ENCODE data around the gene CGREF1.
"Not testable (repeated sequence)": the region's sequence is repeated elsewhere in the genome, so short reads cannot be mapped to it uniquely, and the experiment has no call there.

Gene CGREF1

GRCh38 chr2:27111392-27112078 is 7.4 kb downstream of the CGREF1 start:
- H3K36me3 ChIP-seq (ENCODE audit: control insufficient read depth in 2 of 2, insufficient read depth in 1 of 2, low read length in 2 of 2); H3K4me3 ChIP-seq (ENCODE audit: low read depth, low read length); H3K4me1 ChIP-seq (ENCODE audit: control insufficient read depth, insufficient read depth, low read length); POLR2A ChIA-PET; H3K9me3 ChIP-seq (ENCODE audit: control insufficient read depth, insufficient read depth, low read depth, low read length); H3K27ac ChIP-seq (ENCODE audit: extremely low read depth, low read depth, low read length): not testable (repeated sequence)
- CTCF ChIA-PET = interaction anchor here (0.6 to 1.7 kb wide), 7 partner anchors 12 to 181 kb away, joined by 3 to 7 read pairs (median 3); no protein-coding TSS in a partner anchor

- H3K4me1 ChIP-seq (ENCODE audit: control insufficient read depth, insufficient read depth, low read length); H3K9me3 ChIP-seq (ENCODE audit: control insufficient read depth, insufficient read depth, low read depth, low read length); POLR2A ChIA-PET; H3K27ac ChIP-seq (ENCODE audit: extremely low read depth, low read depth, low read length); H3K36me3 ChIP-seq (ENCODE audit: control insufficient read depth in 2 of 2, insufficient read depth in 1 of 2, low read length in 2 of 2); H3K4me3 ChIP-seq (ENCODE audit: low read depth, low read length): not testable (repeated sequence)
- CTCF ChIA-PET = interaction anchor here (0.6 to 1.6 kb wide), 4 partner anchors 11 to 138 kb away, joined by 3 to 5 read pairs (median 3); no protein-coding TSS in a partner anchor
These were observed 8.2 kb downstream of the CGREF1 start for GRCh38 chr2:27110603-27111352.

- CTCF ChIA-PET = interaction anchor here (0.6 to 1.8 kb wide), 6 partner anchors 10 to 212 kb away, joined by 3 to 6 read pairs (median 5); no protein-coding TSS in a partner anchor
- Histone ChIP-seq H3K4me3 (ENCODE audit: low read depth, low read length) (no peak overlapping the region), H3K36me3 (ENCODE audit: control insufficient read depth in 2 of 2, insufficient read depth in 1 of 2, low read length in 2 of 2) (no peaks in the 10 kb centered on the region; a peak in 1 of 3 replicates), H3K9me3 (ENCODE audit: control insufficient read depth, insufficient read depth, low read depth, low read length) (no peaks in the 10 kb centered on the region), H3K4me1 (ENCODE audit: control insufficient read depth, insufficient read depth, low read length) (no peaks in the 10 kb centered on the region), H3K27ac (ENCODE audit: extremely low read depth, low read depth, low read length) (no peak overlapping the region)
- POLR2A ChIA-PET = interaction anchor here (1.1 kb wide), 1 partner anchor 25 kb away, joined by 6 read pairs; the partner anchor contains the start of gene PREB
- TF ChIP-seq ZNF48 (tag by site-specific recombination; IDR thresholded peaks at IDR 0.05) (no peak), ZNF121 (tag by site-specific recombination; IDR thresholded peaks at IDR 0.05) (peak; percentile 81; the same call in 1 of the 2 replicates)
These were observed 9.8 kb downstream of the CGREF1 start for GRCh38 chr2:27109083-27109482.

- no peaks in the 10 kb centered on the region for H3K9me3 ChIP-seq (ENCODE audit: control insufficient read depth, insufficient read depth, low read depth, low read length)
- H3K4me3 ChIP-seq (ENCODE audit: low read depth, low read length) = no peak overlapping the region
- TF ChIP-seq ZNF561 (tag by site-specific recombination; IDR thresholded peaks at IDR 0.05; ENCODE audit: borderline replicate concordance) (no peak), ZNF621 (tag by site-specific recombination; IDR thresholded peaks at IDR 0.05) (no peak), ZEB2 (tag by site-specific recombination; IDR thresholded peaks at IDR 0.05) (no peak), ZNF549 (tag by site-specific recombination; IDR thresholded peaks at IDR 0.05) (no peak), GLI2 (tag by site-specific recombination; IDR thresholded peaks at IDR 0.05; ENCODE audit: borderline replicate concordance, low read depth) (no peak), ZNF792 (tag by site-specific recombination; IDR thresholded peaks at IDR 0.05) (no peak), ZNF548 (tag by site-specific recombination; IDR thresholded peaks at IDR 0.05) (no peak)
- no peak overlapping the region for H3K27ac ChIP-seq (ENCODE audit: extremely low read depth, low read depth, low read length)
- H3K36me3 ChIP-seq (ENCODE audit: control insufficient read depth in 2 of 2, insufficient read depth in 1 of 2, low read length in 2 of 2) = no peaks in the 10 kb centered on the region; a peak in 1 of 3 replicates
- no peaks in the 10 kb centered on the region for H3K4me1 ChIP-seq (ENCODE audit: control insufficient read depth, insufficient read depth, low read length)
- CTCF ChIA-PET = interaction anchor here (1.6 to 1.8 kb wide), 2 partner anchors 9 to 195 kb away, joined by 5 to 6 read pairs; no protein-coding TSS in a partner anchor
- POLR2A ChIA-PET = interaction anchor here (0.7 to 1.1 kb wide), 2 partner anchors 26 to 321 kb away, joined by 5 to 6 read pairs; partner anchors contain the start of gene PREB
These were observed 10.7 kb downstream of the CGREF1 start for GRCh38 chr2:27108221-27108620.

GRCh38 chr2:27105981-27106380 is 12.9 kb downstream of the CGREF1 start:
- ChIA-PET CTCF (interaction anchor here (0.7 to 1.3 kb wide), 4 partner anchors 9 to 174 kb away, joined by 3 to 6 read pairs (median 5); no protein-coding TSS in a partner anchor), POLR2A (no interaction called here)
- Histone ChIP-seq H3K4me1 (ENCODE audit: control insufficient read depth, insufficient read depth, low read length) (no peaks in the 10 kb centered on the region), H3K27ac (ENCODE audit: extremely low read depth, low read depth, low read length) (no peak overlapping the region), H3K9me3 (ENCODE audit: control insufficient read depth, insufficient read depth, low read depth, low read length) (no peaks in the 10 kb centered on the region), H3K36me3 (ENCODE audit: control insufficient read depth in 2 of 2, insufficient read depth in 1 of 2, low read length in 2 of 2) (no peaks in the 10 kb centered on the region; a peak in 1 of 3 replicates), H3K4me3 (ENCODE audit: low read depth, low read length) (no peak overlapping the region)
- TF ChIP-seq ZSCAN18 (tag by site-specific recombination; IDR thresholded peaks at IDR 0.05) (no peak), PRDM1 (tag by site-specific recombination; IDR thresholded peaks at IDR 0.05) (peak; percentile 51; the same call in 1 of the 2 replicates)

Measured in HEK293 (cell line).